ENCODE measurements around the gene PUDP.
"Not testable (repeated sequence)": the region's sequence is repeated elsewhere in the genome, so short reads cannot be mapped to it uniquely, and the experiment has no call there.

PUDP gene

DNA sequence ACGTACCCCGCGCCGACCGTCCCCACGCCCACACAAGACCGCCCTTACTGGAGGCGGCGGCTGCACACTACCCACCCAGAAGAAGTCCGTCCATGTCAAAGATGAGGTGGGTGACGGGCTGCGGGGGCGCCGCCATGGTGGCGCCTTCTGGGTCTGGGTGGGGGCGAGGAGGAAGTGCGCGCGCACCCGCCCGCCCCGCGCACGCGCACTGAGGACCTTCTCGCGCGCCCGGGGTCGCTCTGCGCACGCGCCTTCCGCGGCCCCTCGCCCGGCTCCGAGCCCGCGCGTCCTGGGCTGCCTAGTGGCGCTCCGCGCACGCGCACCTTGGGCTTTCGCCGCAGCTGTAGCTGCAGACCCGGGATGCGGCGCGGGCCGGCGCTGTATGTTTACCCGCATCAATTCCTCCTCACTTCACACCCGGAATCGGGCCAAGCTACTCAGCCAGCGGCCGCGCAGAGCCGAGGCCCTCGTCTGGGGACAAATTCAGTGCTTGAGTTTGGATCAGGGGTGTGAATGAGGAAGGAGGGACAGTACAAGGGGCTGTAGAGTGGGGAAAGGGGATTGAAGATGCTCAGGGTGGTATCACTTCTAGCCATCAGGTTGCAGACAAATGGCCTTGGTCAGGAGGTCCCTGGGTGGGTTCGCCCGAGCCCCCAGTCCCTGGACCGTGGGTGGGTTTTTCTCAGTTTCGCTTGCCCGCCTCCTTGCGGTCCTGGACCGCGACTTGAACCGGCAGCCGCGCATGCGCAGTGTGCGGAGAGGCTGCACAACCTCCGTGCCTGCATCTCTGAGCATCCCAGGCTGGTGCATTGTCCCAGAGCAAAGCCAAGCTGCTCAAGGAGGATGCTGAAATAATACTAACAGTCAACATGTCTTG is at the start of gene PUDP:
TSS of gene PUDP (minus strand) at position 176 of the 877 bp plus-strand sequence. CDS start at position 136, 40 bp downstream.
- peak; percentile 81 for DNase-seq

DNA sequence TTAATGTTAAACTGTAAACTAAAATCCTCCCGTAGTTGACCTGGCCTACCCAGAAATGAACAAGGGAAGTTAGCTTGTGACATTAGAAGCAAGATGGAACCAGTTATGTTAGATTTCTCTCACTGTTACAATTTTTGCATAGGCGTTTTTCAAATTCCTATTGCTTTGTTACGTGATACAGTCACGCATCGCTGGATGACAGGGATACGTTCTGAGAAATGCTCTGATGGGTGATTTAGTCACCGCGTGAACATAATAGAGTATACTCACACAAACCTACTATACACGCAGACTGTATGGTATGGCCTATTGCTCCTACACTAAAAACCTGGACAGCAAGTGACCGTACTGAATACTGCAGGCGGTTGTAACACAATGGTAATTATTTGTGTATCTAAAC is 46.7 kb upstream of the PUDP start:
- no peak for DNase-seq

DNA sequence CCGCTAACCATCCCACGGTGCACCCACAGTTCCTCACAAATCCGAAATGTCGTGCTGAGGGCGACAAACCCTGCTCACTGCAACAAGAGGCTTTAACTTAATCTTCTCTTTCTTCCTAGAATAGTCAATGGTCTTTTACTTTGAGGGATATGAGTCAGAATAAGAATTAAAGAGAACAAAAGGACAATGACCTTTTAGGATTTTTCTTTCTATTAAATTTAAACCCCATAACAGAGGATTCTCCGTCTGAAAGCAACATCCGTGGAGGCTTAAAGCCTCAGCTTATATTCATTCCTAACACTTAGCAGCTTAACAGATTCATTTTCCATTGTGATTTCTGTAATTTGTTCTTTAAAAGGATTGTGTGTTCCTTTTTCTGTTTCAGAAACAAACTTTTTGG is 44.9 kb upstream of the PUDP start:
- no peak for DNase-seq

DNA sequence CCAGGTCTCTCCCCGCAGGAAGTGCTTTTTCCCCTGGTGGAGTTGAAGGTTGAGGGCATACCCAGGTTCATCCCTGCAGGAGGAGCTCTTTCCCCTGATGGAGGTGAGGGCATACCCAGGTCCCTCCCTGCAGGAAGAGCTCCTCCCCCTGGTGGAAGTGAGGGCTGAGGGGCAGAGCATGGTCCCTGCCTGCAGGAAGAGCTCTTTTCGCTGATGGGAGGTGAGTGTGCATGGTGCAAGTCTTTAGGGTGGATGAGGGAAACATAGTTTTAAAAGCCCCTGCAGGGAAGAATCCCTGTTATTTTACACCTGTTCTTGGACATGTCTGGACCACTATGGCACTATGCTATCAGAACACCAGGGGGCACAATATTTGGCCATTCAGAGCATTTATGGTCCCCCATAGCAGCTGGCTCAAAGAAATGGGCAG is 43.7 kb upstream of the PUDP start:
- no peak for DNase-seq

DNA sequence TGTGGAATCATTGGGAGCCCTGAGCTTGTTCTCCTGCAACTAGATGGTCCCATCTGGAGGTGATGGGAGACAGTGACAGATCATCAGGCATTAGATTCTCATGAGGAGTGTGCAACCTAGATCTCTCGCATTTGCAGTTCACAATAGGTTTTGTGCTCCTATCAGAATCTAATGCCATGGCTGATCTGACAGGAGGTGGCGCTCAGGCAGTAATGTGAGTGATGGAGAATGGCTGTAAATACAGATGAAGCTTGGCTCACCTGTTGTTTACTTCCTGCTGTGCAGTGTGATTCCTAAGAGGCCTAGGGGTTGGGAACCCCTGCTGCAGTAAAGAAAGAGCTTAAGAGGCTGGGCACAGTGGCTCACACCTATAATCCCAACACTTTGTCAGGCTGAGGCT is 42.2 kb upstream of the PUDP start:
- no peak for DNase-seq

DNA sequence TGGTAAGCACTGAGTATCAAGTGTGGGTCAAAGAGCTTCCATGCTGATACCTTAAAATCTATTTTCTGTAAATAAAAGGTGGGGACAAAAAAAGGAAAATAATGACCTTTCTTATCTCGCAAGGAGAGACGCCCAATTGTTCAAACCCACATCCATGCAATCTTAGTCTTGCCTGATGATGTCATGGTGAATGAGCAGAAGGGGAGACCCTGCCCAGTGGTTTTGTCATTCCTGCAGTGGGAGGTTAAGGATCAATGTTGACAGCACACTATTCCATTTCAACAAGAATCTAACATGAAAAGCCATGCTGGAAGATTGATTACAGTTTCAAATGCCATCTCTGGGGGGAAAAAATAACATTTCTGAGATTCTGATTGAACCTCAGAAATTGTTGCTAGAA is 40.7 kb upstream of the PUDP start:
- no peak for DNase-seq

DNA sequence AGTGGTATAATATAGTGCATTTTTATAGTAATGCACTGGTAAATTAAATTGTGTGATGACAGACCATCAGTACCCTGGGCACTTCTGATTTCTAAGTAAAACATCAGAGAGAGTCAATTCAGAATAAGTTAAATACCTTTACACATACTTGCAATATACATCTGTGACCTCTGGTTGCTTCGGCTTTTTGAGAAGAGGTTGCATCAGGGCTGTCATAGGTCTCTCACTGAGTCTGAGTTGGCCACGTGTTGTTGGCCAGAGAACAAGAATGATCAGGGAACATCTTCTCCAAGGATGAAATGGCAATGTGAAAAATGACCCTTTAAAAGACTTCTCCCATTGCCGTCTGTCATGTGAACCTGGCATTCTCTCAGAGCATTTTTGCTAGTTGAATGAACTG is 36.9 kb upstream of the PUDP start:
- DNase-seq = no peak

DNA sequence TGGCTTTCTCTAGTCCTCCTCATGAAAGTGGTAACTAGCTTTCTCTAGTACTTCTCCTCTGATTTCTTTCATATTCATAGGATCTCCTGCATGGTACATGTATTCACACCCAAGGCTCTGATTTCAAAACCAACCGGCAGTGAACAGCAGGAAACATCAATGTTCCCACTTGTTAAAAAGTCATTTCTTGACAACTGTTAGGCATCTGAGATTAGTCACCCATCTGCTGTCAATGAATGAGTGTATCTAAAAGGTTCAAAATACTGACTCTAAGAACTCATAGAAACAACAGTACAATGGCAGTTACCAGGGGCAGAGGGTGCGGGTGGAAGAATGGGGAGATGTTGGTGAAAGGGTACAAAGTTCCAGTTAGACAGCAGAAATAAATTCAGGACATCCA is 31.5 kb upstream of the PUDP start:
- no peak for DNase-seq

DNA sequence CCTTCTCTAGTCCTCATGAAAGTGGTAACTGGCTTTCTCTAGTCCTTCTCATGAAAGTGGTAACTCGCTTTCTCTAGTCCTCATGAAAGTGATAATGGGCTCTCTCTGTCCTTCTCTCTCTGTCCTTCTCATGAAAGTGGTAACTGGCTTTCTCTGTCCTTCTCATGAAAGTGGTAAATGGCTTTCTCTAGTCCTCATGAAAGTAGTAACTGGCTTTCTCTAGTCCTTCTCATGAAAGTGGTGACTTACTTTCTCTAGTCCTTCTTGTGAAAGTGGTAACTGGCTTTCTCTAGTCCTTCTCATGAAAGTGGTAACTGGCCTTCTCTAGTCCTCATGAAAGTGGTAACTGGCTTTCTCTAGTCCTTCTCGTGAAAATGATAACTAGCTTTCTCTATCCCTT is 30.9 kb upstream of the PUDP start:
- not testable (repeated sequence) for DNase-seq

DNA sequence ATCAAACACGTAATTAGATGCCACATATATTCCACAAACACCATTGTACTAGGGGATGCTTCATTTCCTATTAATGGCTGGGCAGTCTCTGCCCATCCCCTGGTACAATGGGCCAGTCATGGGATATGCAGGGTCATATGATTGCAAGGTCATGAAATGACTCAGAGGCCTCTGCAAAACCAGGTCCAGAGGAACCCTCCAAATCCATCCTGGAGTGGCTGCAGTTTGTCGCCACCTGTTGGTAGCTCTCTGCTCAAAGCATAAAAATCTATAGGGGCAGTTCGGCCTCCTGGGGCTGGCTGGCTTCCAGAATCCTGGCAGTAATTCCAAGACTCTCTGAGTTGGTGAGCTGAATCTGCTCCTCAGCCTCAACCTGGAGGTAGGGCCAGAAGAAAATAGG is 22.9 kb upstream of the PUDP start:
- peak; percentile 10 for DNase-seq

DNA sequence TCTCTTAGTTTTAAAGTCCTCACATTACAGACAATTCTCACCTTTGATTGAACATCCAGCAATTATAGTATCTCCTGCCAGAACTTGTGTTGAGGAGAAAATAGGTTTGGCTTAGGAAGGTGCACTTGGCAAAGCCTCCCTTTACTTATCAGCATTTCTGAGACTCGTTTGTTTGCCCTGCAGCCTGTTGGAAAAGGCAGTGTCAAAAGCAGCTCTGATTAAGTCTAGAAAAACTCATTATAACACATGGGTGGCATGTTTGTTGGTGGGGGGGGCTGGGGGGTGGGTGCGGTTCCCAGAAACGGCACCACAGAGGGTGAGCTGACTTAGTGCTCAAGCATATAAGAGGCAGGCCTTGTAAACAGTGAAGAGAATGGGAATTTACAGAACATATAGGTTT is 21.7 kb upstream of the PUDP start:
- no peak for DNase-seq

DNA sequence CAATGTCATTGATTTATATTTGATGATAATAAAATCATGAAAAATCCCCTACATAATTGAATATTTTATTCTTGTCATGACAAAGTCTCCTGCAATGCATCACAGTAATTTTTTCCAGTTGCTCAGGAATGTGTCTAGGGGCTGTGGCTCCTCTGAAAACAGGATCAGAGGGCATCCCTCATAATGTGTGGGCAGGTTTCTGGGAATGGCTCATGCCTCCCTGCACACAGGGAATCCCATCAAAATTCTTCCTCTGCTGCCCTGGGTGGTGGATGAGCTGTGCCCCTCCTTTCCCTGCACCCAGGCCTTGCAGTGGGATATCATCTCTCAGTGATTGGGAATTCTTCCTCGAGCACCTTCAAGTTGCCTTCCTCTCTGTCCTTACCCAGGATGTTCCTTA is 20.4 kb upstream of the PUDP start:
- DNase-seq = no peak

DNA sequence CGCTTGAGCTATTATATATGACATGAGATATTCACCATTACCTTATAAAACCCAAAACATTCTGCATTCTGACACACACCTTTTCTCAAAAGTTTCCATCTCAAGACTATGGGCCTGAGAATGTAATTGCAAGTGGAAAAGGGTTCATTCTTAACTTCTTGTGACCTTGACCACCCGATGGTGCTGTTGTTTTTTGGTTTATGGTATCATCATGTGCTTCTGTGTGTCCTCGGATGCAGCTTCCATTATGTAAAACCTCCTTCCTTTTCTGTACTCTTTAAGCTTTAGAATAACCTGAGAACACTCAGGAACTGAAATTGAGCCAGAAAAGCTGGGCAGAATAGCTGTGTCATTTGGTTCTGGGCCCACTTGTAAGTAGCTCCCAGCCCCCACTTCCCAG is 16.2 kb upstream of the PUDP start:
- DNase-seq = no peak

DNA sequence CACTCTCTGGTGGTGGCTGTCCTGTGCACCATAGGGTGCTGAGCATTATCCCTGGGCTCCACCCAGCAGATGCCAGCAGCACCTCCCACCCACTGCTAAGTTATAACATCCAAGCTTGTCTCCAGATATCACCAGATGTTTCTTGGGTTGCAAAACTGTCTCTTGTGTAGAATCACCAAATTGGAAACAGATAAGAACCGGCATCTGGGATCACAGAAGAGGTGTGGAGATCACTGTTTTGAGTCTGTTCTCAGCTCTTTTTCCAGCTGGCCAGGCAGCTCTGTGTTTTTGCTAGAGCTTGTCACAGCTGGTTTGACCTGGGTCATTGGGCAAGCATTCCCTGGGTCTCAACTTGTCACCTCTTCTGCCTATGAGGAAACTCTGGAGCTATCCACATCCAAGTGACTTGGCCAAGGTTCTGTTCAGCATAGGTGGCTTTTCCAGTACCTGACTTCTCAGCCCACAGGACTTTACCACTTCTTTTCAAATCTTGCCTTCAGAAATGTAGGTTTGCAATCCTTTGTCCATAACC is 15.3 kb upstream of the PUDP start:
- no peak for DNase-seq

DNA sequence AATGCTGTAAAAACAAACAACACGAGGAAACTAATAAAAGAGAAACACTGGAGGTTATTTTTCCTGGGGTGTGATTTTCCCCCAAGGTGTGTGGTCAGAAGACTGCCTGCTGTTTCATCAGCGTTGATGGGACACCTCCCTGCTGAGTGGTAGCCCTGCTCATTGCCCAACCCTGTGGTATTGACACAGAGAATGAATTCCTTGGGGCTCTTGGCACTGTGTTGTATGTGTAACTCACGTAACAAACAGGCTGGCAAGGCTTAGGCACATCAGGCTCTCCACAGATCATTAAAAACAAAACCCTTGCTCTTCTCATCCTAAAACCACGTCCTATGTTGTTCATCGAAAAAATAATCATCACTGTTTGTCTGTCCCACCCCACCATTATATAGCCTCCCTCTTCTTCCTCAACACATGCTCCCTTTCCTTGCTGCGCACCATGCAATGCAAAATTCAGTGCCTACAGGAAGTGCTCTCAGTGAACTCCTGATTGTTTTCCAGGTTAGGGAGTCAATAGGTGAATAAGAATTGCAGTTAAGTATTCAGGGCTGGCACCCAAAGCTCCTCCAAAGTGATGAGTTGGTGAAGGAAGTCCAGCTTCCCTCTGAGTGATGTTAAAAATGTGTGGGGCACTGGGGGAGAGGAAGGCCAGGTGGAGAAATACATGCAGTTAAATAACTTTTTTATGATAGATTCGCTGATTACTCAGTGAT is 11.4 kb upstream of the PUDP start:
- DNase-seq = no peak

DNA sequence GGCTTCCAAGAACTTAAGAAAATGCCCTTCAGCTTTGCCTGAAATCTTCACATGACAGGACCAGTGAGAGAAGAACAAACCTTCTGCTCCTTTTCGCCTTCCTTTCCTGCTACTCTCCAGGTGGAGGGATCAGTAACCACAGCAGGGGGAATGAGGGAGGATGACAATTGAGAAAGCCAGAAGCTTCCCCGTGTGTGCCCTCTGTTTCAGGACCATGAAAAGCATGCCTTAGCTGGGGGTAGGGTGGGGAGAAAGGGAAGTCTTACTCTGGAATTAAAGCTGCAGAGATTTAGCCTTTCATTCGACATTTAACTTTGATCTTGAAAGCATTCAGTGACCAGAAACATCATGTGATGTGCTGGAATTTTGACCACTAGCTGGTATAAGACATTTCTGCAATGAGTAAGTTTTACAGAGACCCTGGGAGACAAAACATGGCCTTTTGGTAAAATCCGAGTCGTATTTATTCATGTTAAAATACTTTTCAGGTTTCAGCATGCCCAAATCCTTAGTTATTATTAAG is 10.6 kb upstream of the PUDP start:
- DNase-seq = no peak

DNA sequence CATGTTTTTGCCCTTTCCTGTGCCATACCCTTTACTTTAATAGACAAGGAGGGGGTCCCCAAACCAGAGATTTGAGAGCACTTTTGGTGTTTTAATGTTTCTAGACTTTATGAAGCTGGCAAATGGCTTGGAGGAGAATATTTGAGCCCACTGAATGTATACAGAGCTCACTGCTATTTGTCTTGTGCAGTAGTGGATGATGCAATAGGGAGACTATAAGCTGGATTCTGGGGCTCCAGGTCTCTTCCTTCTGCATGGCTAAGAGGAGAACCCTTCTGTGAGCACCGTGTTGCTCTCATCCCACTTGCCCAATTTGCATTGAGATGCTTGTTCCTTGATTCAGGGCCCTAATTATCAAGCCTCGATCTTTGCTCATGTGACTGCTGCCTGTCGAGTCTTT is 8.9 kb upstream of the PUDP start:
- DNase-seq = no peak

DNA sequence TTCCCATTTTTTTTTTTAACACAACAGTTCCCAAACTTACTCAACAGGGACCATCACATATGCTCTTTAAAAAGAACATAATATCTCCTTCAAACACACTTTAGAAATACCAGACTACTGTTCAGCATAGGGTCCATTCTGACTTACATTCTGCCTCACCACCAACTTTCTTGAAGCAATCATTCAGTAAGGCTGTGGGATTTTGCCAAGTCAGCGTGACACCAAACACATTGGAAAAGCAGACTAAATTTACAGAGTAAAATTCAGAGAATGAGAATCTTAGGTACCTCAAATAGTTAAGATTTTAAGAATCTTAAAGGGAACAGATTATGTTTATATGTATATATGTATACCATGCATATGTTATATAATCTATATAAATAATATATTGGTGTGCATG is 7.2 kb upstream of the PUDP start:
- no peak for DNase-seq

DNA sequence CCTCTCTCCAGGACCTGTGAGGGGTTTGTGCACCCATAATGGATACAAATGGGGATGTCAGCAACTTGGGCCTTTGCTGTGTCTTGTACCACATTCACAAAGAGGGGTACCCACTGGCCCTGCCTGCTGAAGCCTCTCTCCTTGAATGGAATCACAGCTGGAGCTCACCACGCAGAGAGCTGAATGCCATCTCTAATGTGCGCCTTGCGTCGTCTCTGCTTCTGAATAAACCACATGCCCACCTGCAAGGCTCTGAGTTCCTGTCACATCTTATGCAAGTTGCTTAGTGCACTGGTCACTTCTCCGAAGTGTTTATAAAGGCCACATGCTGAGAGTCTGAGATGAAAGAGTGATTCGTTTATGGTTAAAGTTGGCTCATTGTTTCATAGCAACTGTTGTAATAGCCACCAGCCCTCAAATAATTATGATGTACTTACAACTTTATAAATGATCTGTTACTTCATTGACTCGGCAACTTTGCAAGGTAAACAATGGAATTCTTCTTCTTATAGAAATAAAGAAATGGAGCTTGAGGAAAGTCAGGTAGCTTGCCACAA is 6.2 kb upstream of the PUDP start:
- DNase-seq = no peak

DNA sequence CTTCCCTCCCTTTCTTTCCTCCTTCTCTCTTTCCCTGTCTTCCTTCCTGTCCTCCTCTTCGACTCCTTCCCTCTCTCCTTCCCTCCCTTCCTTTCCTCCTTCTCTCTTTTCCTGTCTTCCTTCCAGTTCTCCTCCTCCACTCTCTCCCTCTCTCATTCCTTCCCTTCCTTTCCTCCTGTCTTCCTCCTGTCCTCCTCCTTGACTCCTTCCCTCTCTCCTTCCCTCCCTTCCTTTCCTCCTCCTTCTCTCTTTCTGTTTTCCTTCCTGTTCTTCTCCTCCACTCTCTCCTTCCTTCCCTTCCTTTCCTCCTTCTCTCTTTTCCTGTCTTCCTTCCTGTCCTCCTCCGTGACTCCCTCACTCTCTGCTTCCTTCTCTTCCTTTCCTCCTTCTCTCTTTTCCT is 5.3 kb upstream of the PUDP start:
- no peak for DNase-seq

DNA sequence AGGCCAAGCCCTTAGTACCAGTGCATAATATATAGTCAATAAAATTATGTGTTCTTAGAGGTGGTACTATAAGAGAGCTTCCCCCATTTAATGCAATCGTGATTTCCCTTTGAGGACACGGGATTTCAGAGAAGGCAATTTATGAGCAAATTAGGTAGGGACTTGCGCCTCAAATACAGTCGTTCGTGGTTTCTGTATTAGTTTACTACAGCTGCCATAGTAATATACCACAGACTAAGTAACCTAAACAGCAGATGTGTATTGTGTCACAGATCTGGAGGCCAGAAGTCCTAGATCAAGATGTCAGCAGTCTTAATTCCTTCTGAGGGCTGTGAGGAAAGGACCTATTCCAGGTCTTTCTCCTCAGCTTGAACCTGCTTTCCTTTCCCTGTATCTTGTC is 1.5 kb upstream of the PUDP start:
- no peak for DNase-seq

DNA sequence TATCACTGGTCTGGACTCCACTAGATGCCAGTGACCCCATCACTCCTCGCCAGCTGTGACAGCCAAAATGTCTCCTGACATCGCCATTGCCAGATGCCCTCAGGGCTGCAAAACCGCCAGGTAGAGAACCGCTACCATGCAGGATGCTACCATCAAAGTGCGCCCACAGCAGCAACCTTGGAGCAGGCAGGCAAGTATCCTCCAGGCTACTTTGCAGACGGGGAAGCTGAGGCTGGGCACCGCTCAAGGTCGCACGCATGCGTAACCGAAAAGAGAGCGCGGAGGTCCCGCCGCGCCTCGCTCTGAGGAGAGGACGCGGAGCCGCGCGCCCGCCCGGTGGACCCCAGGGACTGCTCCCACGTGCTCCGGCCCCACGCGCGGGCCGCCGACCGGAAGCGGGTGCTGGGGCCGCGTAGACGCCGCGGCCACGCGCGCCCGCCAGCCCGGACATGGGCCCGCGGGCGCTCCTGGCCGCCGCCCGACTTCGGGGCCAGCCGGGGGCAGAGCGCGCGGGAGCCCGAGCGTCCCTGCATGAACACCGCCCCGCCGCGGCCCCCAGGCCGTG is 458 bp downstream of the PUDP start, which contains the start of gene STS:
TSS of gene STS (plus strand) at position 300 of the 565 bp plus-strand sequence. CDS start 105,488 bp downstream, outside the sequence.
- DNase-seq = peak; percentile 40
